Osteocyte (in vitro differentiated cells): Measurements from ENCODE around the gene RBMS3. TPM values are rescaled to one million over a fixed set of nuclear protein-coding genes. Genes with fewer than 3 reads are reported as not detected.
"Not testable (repeated sequence)": the region's sequence is repeated elsewhere in the genome, so short reads cannot be mapped to it uniquely, and the experiment has no call there.

Experiments used
- DNase-seq: peaks from one replicate; pipeline ENCODE4 v3.0.0; 2021; ENCODE audit warnings: mixed read lengths; ENCODE audit not compliant: unreplicated experiment; ENCODE audit errors: extremely low spot score
- H3K27ac Mint-ChIP-seq: one replicate; pipeline ENCODE4 v1.8.0; 2021; ENCODE audit warnings: mild to moderate bottlenecking, mixed read lengths; ENCODE audit not compliant: unreplicated experiment
- H3K27me3 Mint-ChIP-seq: one replicate; pipeline ENCODE4 v1.8.0; 2021; ENCODE audit warnings: mixed read lengths; ENCODE audit not compliant: unreplicated experiment
- H3K36me3 Mint-ChIP-seq: one replicate; pipeline ENCODE4 v1.8.0; 2021; ENCODE audit warnings: mixed read lengths; ENCODE audit not compliant: unreplicated experiment
- H3K4me1 Mint-ChIP-seq: one replicate; pipeline ENCODE4 v1.8.0; 2021; ENCODE audit warnings: mixed read lengths; ENCODE audit not compliant: unreplicated experiment
- H3K4me3 Mint-ChIP-seq: one replicate; pipeline ENCODE4 v1.8.0; 2021; ENCODE audit warnings: mild to moderate bottlenecking, moderate library complexity, mixed read lengths; ENCODE audit not compliant: unreplicated experiment
- H3K9me3 Mint-ChIP-seq: one replicate; pipeline ENCODE4 v1.8.0; 2021; ENCODE audit warnings: mixed read lengths; ENCODE audit not compliant: unreplicated experiment
- total RNA-seq: library from RNA; stranded (reverse); gene quantifications from 2 replicates; pipeline ENCODE4 v1.2.1, GENCODE V29; 2021
- TF ChIP-seq, protein P1 (sequence below): fragments of 200-600 bp; sonication (generic); IDR thresholded peaks from 2 replicates; pipeline ENCODE4 v1.5.0; 2021; ENCODE audit warnings: antibody characterized with exemption, mild to moderate bottlenecking, moderate library complexity

The RBMS3 gene
- total RNA-seq, 1 donor from 2014 or later, result 64.2 TPM

DNA sequence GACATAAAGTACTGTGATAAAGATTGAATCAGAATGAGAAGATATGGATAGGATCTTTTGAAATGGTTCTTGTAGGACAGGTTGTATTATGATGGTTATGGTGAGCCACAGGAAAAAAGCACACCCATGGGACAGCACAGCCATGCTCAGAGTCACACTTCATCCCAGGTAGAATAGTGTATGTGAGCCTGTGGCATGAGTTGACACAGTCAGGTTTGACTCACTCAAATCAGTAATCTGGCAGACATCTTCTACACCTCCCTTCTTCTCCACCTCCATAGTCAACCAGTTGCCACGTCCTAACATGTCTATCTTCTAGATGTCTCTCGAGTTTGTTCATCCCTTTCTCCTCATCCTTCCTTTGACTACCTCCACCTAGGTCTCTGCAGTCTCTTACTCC is 176.0 kb downstream of the RBMS3 start:
- DNase-seq, result no peak
- Mint-ChIP-seq H3K9me3 (no peaks in the 10 kb centered on the region), H3K27ac (no peak overlapping the region), H3K36me3 (peaks cover 23% of the 10 kb centered on the region), H3K27me3 (no peaks in the 10 kb centered on the region), H3K4me3 (no peak overlapping the region), H3K4me1 (peaks cover 24% of the 10 kb centered on the region)
- TF ChIP-seq, protein P1, sequence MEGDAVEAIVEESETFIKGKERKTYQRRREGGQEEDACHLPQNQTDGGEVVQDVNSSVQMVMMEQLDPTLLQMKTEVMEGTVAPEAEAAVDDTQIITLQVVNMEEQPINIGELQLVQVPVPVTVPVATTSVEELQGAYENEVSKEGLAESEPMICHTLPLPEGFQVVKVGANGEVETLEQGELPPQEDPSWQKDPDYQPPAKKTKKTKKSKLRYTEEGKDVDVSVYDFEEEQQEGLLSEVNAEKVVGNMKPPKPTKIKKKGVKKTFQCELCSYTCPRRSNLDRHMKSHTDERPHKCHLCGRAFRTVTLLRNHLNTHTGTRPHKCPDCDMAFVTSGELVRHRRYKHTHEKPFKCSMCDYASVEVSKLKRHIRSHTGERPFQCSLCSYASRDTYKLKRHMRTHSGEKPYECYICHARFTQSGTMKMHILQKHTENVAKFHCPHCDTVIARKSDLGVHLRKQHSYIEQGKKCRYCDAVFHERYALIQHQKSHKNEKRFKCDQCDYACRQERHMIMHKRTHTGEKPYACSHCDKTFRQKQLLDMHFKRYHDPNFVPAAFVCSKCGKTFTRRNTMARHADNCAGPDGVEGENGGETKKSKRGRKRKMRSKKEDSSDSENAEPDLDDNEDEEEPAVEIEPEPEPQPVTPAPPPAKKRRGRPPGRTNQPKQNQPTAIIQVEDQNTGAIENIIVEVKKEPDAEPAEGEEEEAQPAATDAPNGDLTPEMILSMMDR, result no peak

GRCh38 chr3:29463304-29463703 is 182.4 kb downstream of the RBMS3 start:
- TF ChIP-seq, protein P1, result no peak
- Mint-ChIP-seq H3K4me1 (peaks cover 44% of the 10 kb centered on the region), H3K36me3 (peaks cover 19% of the 10 kb centered on the region), H3K9me3 (no peaks in the 10 kb centered on the region), H3K27ac (peak overlapping the region; percentile 4), H3K27me3 (no peaks in the 10 kb centered on the region), H3K4me3 (no peak overlapping the region)
- DNase-seq, result no peak

GRCh38 chr3:29465836-29466235 is 185.0 kb downstream of the RBMS3 start:
- Mint-ChIP-seq H3K4me1 (peaks cover 59% of the 10 kb centered on the region), H3K27me3 (no peaks in the 10 kb centered on the region), H3K9me3 (no peaks in the 10 kb centered on the region), H3K27ac (peak overlapping the region; percentile 91), H3K4me3 (peak overlapping the region; percentile 56), H3K36me3 (peaks cover 9% of the 10 kb centered on the region)
- DNase-seq, result peak; percentile 87
- TF ChIP-seq, protein P1, result no peak

DNA sequence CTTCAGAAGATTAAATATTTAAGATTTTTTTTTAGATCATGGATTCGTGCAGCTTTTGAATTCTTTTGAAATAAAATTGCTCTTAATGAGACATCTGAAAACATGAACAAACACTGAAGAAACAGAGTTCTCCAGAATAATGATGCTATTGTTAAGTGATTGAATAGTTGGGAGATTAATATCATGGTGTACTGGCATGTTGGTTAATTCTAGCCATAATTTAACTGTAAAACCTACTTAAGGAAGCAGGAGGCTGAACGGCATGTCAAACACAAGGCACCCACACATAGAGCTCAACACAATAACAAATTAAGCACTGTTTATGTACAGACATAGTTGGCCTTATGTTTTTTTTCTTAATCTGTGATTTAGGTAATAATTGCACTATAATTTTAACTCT is 185.6 kb downstream of the RBMS3 start:
- no peaks in the 10 kb centered on the region for H3K27me3 Mint-ChIP-seq
- TF ChIP-seq, protein P1, result no peak
- H3K27ac Mint-ChIP-seq, result peak overlapping the region; percentile 91
- no peaks in the 10 kb centered on the region for H3K9me3 Mint-ChIP-seq
- H3K36me3 Mint-ChIP-seq, result peaks cover 4% of the 10 kb centered on the region
- peaks cover 59% of the 10 kb centered on the region for H3K4me1 Mint-ChIP-seq
- no peak for DNase-seq
- H3K4me3 Mint-ChIP-seq, result peak overlapping the region; percentile 56

DNA sequence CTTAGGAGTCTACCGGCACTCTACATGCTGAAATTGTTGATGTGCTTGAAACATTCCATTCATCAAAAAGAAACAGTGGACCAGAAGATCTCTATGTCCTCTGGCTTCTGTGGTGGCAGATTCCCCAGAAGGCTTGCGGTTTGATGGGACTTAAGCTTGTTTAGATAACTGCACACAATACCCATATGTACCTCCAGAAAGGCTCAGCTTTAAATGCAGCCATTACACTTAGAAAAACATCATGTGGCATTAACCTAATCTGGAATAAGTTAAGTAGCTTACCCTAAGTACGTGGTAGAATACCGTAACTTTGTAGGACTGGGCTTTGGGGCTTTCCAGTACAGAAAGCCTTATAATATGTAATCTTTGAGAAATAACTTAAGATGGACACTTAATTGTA is 187.3 kb downstream of the RBMS3 start:
- Mint-ChIP-seq H3K4me1 (peaks cover 57% of the 10 kb centered on the region), H3K9me3 (no peaks in the 10 kb centered on the region), H3K27me3 (no peaks in the 10 kb centered on the region), H3K4me3 (no peak overlapping the region), H3K27ac (peak overlapping the region; percentile 31), H3K36me3 (peaks cover 4% of the 10 kb centered on the region)
- TF ChIP-seq, protein P1, result no peak
- no peak for DNase-seq

- H3K27me3 Mint-ChIP-seq, H3K36me3 Mint-ChIP-seq, H3K27ac Mint-ChIP-seq, DNase-seq, H3K4me3 Mint-ChIP-seq, H3K9me3 Mint-ChIP-seq: not testable (repeated sequence)
- H3K4me1 Mint-ChIP-seq, result peaks cover 27% of the 10 kb centered on the region
Measured at GRCh38 chr3:29473481-29474170, 192.8 kb downstream of the RBMS3 start.
